AG09309 (cell line): ENCODE measurements around the gene CD58.
"Not testable (repeated sequence)": the region's sequence is repeated elsewhere in the genome, so short reads cannot be mapped to it uniquely, and the experiment has no call there.

Experiments used
- DNase-seq: peaks from one replicate; pipeline ENCODE4 v3.0.0-alpha.2; 2010; ENCODE audit warnings: low read depth
- H3K4me3 ChIP-seq: 2 replicates; pipeline ENCODE4 v1.5.1; 2011; ENCODE audit warnings: mild to moderate bottlenecking, low read depth, low read length, moderate library complexity; ENCODE audit not compliant: control insufficient read depth
- CTCF ChIP-seq: IDR thresholded peaks from 2 replicates; pipeline ENCODE4 v1.5.1; 2011; ENCODE audit warnings: mild to moderate bottlenecking, low read depth, low read length, inconsistent platforms; ENCODE audit not compliant: insufficient read depth, control insufficient read depth; ENCODE audit errors: missing control alignments

CD58 gene

GRCh38 chr1:116564426-116564825, 6.4 kb downstream of the CD58 start:
- no peak for TF ChIP-seq CTCF
- H3K4me3 ChIP-seq = no peak overlapping the region
- DNase-seq = no peak

- DNase-seq, H3K4me3 ChIP-seq: not testable (repeated sequence)
These were observed 8.4 kb downstream of the CD58 start for GRCh38 chr1:116562465-116562864.

GRCh38 chr1:116561563-116561962, 9.3 kb downstream of the CD58 start:
- no peak for DNase-seq
- H3K4me3 ChIP-seq = no peak overlapping the region
- no peak for TF ChIP-seq CTCF

GRCh38 chr1:116560704-116561490, 9.9 kb downstream of the CD58 start:
- TF ChIP-seq CTCF = no peak
- no peak overlapping the region for H3K4me3 ChIP-seq
- no peak for DNase-seq

- TF ChIP-seq CTCF = no peak
- no peak for DNase-seq
- no peak overlapping the region for H3K4me3 ChIP-seq
These were observed 11.5 kb downstream of the CD58 start for GRCh38 chr1:116559304-116559761.

GRCh38 chr1:116558571-116558970, 12.3 kb downstream of the CD58 start:
- H3K4me3 ChIP-seq = no peak overlapping the region
- TF ChIP-seq CTCF = no peak
- no peak for DNase-seq

- DNase-seq = no peak
- TF ChIP-seq CTCF = no peak
- no peak overlapping the region for H3K4me3 ChIP-seq
These were observed 12.7 kb downstream of the CD58 start for GRCh38 chr1:116558140-116558549.
